Cardiac septum (tissue), 1 donor: Measurements from ENCODE around the gene HMGB2. TPM values are rescaled to one million over a fixed set of nuclear protein-coding genes. Genes with fewer than 3 reads are reported as not detected.

ENCODE experiments used
- DNase-seq: peaks from one replicate; pipeline ENCODE4 v3.0.0-alpha.2; 2020; ENCODE audit warnings: low spot score
- intact Hi-C: fragments of 100-400 bp; cut with DNase I; formaldehyde crosslinking; loops from one replicate; pipeline ENCODE4 v1.14.0; 2022
- total RNA-seq: library from RNA; stranded (reverse); fragmentation: NEBNext Ultra II Directional; extraction: Animal tissue kit (Norgen Biotek cat#: 25700); gene quantifications from one replicate; pipeline ENCODE4 v1.2.1, GENCODE V29; 2021
- donor health status: DM: no; HTN: no; CAD: no.

The HMGB2 gene
- total RNA-seq, 1 donor from 2014 or later, result 41.8 TPM

- intact Hi-C loops, result no loop called here
Observed at GRCh38 chr4:173343832-173344397, 9.8 kb upstream of the HMGB2 start.

GRCh38 chr4:173337463-173337862 lies 3.3 kb upstream of the HMGB2 start:
- intact Hi-C loops, result no loop called here
- no peak for DNase-seq

More at GRCh38 chr4:173343832-173344397, 9.8 kb upstream of the HMGB2 start:
- DNase-seq, result no peak

DNA sequence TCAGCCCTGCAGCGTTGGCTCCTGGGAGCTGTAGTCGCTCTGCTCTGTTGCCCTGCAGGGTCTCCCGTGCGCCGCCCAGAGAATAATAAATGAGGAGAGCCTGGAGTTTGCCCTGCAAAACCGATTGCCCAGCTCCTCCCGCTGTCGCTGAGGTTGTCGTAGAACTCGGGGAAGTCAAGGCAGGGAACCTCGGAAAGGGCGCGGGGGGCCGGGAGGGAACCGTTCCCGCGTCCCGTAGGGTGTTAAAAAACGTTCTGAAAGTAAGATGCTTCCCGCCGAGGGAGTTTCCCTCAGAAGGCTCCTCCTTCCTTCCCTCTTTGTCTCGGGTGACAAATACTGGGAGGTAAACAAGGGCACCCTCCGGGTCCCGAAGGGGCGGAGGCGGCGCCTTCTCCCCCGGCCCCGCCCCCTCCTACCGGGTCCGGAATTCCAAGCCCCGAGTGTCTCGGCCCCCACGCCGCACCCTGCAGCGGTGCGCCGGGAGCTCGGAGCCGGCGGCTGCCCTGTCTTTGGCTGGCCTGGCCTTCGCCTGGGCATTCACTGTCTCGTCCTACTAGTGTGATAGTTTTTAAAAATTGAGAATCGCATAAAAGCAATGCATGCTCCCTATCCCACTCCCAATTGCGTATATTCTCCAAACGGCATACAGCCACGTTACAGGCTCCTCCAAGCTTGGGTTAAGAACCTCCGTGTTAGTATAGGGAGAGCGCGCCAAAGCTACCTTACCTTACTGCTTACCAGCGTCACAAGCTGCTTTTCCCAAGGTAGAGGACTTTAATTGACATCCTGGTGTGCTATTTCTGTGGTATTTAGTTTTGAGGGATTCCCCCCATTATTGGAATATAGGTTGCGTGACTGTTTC lies 964 bp upstream of the HMGB2 start:
- DNase-seq, result peak; percentile 77
- intact Hi-C loops, result loop anchor here (1.0 to 5.0 kb wide), 2 partner anchors 35 to 157 kb away; partner anchors contain the start of gene SAP30

GRCh38 chr4:173333658-173334084 lies 487 bp downstream of the HMGB2 start:
- intact Hi-C loops, result loop anchor here (1.0 to 5.0 kb wide), 2 partner anchors 37 to 159 kb away; partner anchors contain the start of gene SAP30
- DNase-seq, result peak; percentile 83

- intact Hi-C loops, result loop anchor here (5.0 kb wide), 1 partner anchor 159 kb away; no protein-coding TSS in a partner anchor
- DNase-seq, result no peak
Observed at GRCh38 chr4:173332963-173333657, 1.0 kb downstream of the HMGB2 start.

DNA sequence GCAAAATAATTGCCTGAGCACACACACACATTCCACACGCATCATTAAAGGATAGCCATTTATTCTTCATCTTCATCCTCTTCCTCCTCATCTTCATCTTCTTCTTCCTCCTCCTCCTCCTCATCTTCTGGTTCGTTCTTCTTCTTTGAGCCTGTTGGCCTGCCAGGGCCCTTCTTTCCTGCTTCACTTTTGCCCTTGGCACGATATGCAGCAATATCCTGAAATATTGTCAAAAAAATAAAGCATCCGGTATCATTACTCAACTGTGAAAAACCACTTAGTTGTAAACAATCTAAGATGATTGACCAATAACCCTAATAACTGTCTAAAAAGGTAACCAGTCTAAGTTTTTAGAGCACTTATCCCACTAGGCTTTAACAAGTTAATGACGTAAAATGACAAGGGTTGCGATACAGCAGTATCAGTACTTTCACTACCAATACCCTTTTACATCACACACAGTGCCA lies 2.1 kb downstream of the HMGB2 start:
- no peak for DNase-seq
- intact Hi-C loops, result loop anchor here (5.0 kb wide), 1 partner anchor 160 kb away; no protein-coding TSS in a partner anchor

GRCh38 chr4:173330590-173330989 lies 3.6 kb downstream of the HMGB2 start:
- intact Hi-C loops, result loop anchor here (5.0 kb wide), 1 partner anchor 162 kb away; no protein-coding TSS in a partner anchor
- no peak for DNase-seq

DNA sequence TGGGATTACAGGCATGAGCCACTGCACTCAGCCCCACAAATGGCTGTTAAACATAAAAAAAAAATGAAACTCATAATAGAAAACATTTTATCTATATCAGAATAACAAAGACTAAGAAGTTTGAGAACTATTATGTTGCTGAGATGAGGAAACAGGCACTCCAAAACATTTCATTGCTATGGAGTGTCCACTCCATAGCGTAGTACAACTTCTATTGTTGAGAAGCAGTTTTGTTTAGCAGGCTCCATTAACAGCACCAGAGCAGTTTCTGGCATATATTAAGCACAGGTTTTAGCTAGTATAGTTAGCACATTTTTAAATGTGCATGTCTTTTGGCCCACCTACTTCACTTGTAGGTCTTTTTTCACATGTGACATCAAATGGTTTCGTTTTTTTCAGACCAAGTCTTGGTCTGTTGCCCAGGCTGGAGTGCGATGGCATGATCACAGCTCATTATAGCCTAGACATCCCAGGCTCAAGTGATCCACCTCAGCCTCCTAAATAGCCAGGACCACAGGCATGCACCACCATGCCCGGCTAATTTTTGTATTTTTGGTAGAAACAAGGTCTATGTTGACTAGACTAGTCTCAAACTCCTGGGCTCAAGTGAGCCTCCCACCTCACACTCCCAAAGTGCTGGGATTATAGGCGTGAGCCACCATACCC lies 5.8 kb downstream of the HMGB2 start:
- intact Hi-C loops, result no loop called here

GRCh38 chr4:173325007-173325736 lies 9.0 kb downstream of the HMGB2 start:
- intact Hi-C loops, result no loop called here
- DNase-seq, result no peak

More for the DNA sequence above, 5.8 kb downstream of the HMGB2 start:
- DNase-seq, result no peak

GRCh38 chr4:173319696-173320095 lies 14.5 kb downstream of the HMGB2 start:
- DNase-seq, result no peak
- intact Hi-C loops, result loop anchor here (1.0 to 5.0 kb wide), 2 partner anchors 99 to 173 kb away; no protein-coding TSS in a partner anchor

- intact Hi-C loops, result loop anchor here (1.0 to 5.0 kb wide), 2 partner anchors 100 to 174 kb away; no protein-coding TSS in a partner anchor
- DNase-seq, result no peak
Observed at GRCh38 chr4:173318648-173319211, 15.4 kb downstream of the HMGB2 start.

DNA sequence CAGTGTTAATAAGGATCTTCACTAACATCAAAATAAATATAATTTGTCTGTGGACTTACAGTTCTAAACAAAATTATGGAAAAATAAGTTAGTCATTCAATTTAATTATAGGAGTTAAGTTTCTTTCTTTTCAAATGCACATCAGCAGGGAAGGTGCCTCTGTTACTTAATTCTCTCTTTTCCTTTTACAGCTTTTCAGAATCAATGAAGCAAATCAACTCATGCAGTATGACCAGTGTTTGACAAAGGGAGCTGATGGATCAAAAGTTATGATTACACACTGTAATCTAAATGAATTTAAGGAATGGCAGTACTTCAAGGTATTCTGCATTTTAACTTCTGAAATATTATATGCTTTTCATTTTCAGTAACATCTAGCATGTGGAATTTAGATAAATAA lies 15.9 kb downstream of the HMGB2 start:
- intact Hi-C loops, result loop anchor here (5.0 kb wide), 1 partner anchor 174 kb away; no protein-coding TSS in a partner anchor
- no peak for DNase-seq

DNA sequence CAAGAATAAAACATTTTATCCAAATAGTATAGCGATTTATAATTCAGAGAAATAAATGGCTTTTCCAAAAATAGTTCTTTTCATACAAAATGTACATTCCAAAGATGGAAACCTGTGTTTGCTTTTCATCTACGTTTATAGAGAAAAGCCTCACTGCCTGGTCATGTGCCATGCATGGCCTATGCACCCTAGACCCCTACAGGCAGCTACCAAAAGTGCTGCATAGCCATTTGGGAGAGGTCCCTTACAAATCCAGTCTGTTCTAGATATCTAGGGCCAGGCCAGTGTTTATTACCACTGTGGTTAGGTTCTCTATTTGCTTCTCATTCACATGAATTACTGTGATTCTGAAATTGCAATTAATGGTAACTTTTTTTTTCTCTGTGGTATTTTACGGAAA lies 17.2 kb downstream of the HMGB2 start:
- no peak for DNase-seq
- intact Hi-C loops, result loop anchor here (5.0 kb wide), 1 partner anchor 175 kb away; no protein-coding TSS in a partner anchor

DNA sequence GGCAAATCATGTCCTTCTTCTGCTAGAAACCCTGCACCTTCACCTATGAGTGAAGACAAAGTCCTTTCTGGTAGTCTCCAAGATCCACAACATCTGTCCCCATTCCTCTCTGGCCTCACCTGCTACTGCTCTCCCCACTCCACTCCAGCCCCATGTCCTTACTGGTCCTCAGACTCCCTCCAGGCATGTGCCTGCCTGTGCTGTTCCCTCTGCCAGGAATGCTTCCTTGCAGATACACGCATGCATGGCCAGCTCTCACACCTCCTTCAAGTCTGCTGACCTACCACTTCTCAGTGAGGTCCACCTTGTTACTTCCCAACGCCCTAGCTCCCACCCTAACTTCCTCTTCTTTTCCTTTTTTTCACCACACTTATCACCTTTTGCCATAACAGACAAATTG lies 18.1 kb downstream of the HMGB2 start:
- DNase-seq, result no peak
- intact Hi-C loops, result loop anchor here (5.0 kb wide), 1 partner anchor 176 kb away; no protein-coding TSS in a partner anchor

- intact Hi-C loops, result loop anchor here (5.0 kb wide), 1 partner anchor 178 kb away; no protein-coding TSS in a partner anchor
- no peak for DNase-seq
Observed at GRCh38 chr4:173314715-173315114, 19.4 kb downstream of the HMGB2 start.

GRCh38 chr4:173311368-173311767 lies 22.8 kb downstream of the HMGB2 start:
- intact Hi-C loops, result no loop called here
- DNase-seq, result no peak

GRCh38 chr4:173307778-173308177 lies 26.4 kb downstream of the HMGB2 start:
- intact Hi-C loops, result no loop called here
- no peak for DNase-seq
